ENCODE data around the gene DPY19L1.
"Not testable (repeated sequence)": the region's sequence is repeated elsewhere in the genome, so short reads cannot be mapped to it uniquely, and the experiment has no call there.

DPY19L1 gene

GRCh38 chr7:35004531-35005095, 32.7 kb downstream of the DPY19L1 start:
- no peak for TF ChIP-seq CTCF (IDR thresholded peaks at IDR 0.05; ENCODE audit: insufficient read depth, low read depth, low read length, missing control alignments)
- no peak overlapping the region for H3K4me3 ChIP-seq (ENCODE audit: low read depth, low read length)
- DNase-seq (ENCODE audit: low read depth): no peak

GRCh38 chr7:35003679-35004303, 33.5 kb downstream of the DPY19L1 start:
- DNase-seq (ENCODE audit: low read depth): no peak
- no peak for TF ChIP-seq CTCF (IDR thresholded peaks at IDR 0.05; ENCODE audit: insufficient read depth, low read depth, low read length, missing control alignments)
- H3K4me3 ChIP-seq (ENCODE audit: low read depth, low read length): no peak overlapping the region

GRCh38 chr7:35003177-35003650, 34.1 kb downstream of the DPY19L1 start:
- not testable (repeated sequence) for H3K4me3 ChIP-seq (ENCODE audit: low read depth, low read length); DNase-seq (ENCODE audit: low read depth)

- DNase-seq (ENCODE audit: low read depth); H3K4me3 ChIP-seq (ENCODE audit: low read depth, low read length): not testable (repeated sequence)
Observed at GRCh38 chr7:34998335-34998734, 39.0 kb downstream of the DPY19L1 start.

- not testable (repeated sequence) for DNase-seq (ENCODE audit: low read depth); H3K4me3 ChIP-seq (ENCODE audit: low read depth, low read length)
Observed at GRCh38 chr7:34996423-34997090, 40.7 kb downstream of the DPY19L1 start.

GRCh38 chr7:34995757-34996156, 41.5 kb downstream of the DPY19L1 start:
- no peak overlapping the region for H3K4me3 ChIP-seq (ENCODE audit: low read depth, low read length)
- no peak for DNase-seq (ENCODE audit: low read depth)
- TF ChIP-seq CTCF (IDR thresholded peaks at IDR 0.05; ENCODE audit: insufficient read depth, low read depth, low read length, missing control alignments): no peak

- DNase-seq (ENCODE audit: low read depth): peak; percentile 59
- TF ChIP-seq CTCF (IDR thresholded peaks at IDR 0.05; ENCODE audit: insufficient read depth, low read depth, low read length, missing control alignments): no peak
- H3K4me3 ChIP-seq (ENCODE audit: low read depth, low read length): no peak overlapping the region
Observed at GRCh38 chr7:34991938-34992840, 45.1 kb downstream of the DPY19L1 start.

GRCh38 chr7:34988442-34989125, 48.7 kb downstream of the DPY19L1 start:
- H3K4me3 ChIP-seq (ENCODE audit: low read depth, low read length); DNase-seq (ENCODE audit: low read depth): not testable (repeated sequence)

GRCh38 chr7:34985155-34985554, 52.1 kb downstream of the DPY19L1 start:
- not testable (repeated sequence) for DNase-seq (ENCODE audit: low read depth)

GRCh38 chr7:34984140-34984539, 53.1 kb downstream of the DPY19L1 start:
- not testable (repeated sequence) for H3K4me3 ChIP-seq (ENCODE audit: low read depth, low read length); DNase-seq (ENCODE audit: low read depth)

More at GRCh38 chr7:34985155-34985554, 52.1 kb downstream of the DPY19L1 start:
- H3K4me3 ChIP-seq (ENCODE audit: low read depth, low read length): not testable (repeated sequence)
